H1 (cell line): Measurements from ENCODE around the gene CTBP2. TPM values are rescaled to one million over a fixed set of nuclear protein-coding genes. Genes with fewer than 3 reads are reported as not detected.

ENCODE experiments used
- CTCF ChIA-PET: fragments of 300-600 bp; sonication (Branson Sonifier 250); formaldehyde crosslinking; loops from one replicate; lab custom pipeline; 2021; ENCODE audit not compliant: partially characterized antibody; lab: Charles Lee
- POLR2A ChIA-PET: fragments of 300-600 bp; sonication (Branson Sonifier 250); formaldehyde crosslinking; loops from one replicate; lab custom pipeline; 2021; ENCODE audit warnings: inconsistent platforms; ENCODE audit not compliant: partially characterized antibody; lab: Charles Lee
- DNase-seq, 2 experiments: peaks; one replicate each; pipeline versions ENCODE4 v3.0.0 to v3.0.0-alpha.2; 2010 to 2022; ENCODE audit warnings: low spot score in 2 of 2, low read depth in 1 of 2, mixed read lengths in 1 of 2
- FAIRE-seq: peaks from 2 replicates; lab custom pipeline; 2011; peaks lifted over from hg19 to GRCh38; lab: Jason Lieb, UNC
- H2AFZ ChIP-seq: 2 replicates; pipeline ENCODE4 v1.8.1; 2012; ENCODE audit warnings: low read length, inconsistent platforms
- H2AK5ac ChIP-seq: 2 replicates; pipeline ENCODE4 v1.6.1; 2013; ENCODE audit warnings: low read depth, low read length
- H2BK120ac ChIP-seq: replicated peaks from 2 replicates; pipeline ENCODE3; 2013; ENCODE audit warnings: low read depth, low read length, inconsistent platforms
- H2BK12ac ChIP-seq: 2 replicates; pipeline ENCODE4 v1.6.1; 2013; ENCODE audit warnings: low read depth, low read length
- H2BK15ac ChIP-seq: 2 replicates; pipeline ENCODE4 v1.6.1; 2013; ENCODE audit warnings: low read length
- H2BK20ac ChIP-seq: 2 replicates; pipeline ENCODE4 v1.6.1; 2013; ENCODE audit warnings: low read length
- H2BK5ac ChIP-seq: 2 replicates; pipeline ENCODE4 v1.6.1; 2013; ENCODE audit warnings: low read depth, low read length
- H3K14ac ChIP-seq: 2 replicates; pipeline ENCODE4 v1.6.1; 2013; ENCODE audit warnings: inconsistent platforms; ENCODE audit not compliant: insufficient read length
- H3K18ac ChIP-seq: 2 replicates; pipeline ENCODE4 v1.6.1; 2013; ENCODE audit warnings: low read length; ENCODE audit errors: extremely low read depth
- H3K23ac ChIP-seq: 2 replicates; pipeline ENCODE4 v1.6.1; 2013; ENCODE audit warnings: inconsistent platforms; ENCODE audit not compliant: insufficient read length
- H3K23me2 ChIP-seq: 2 replicates; pipeline ENCODE4 v1.6.1; 2013; ENCODE audit warnings: low read depth, low read length
- H3K27ac ChIP-seq: 2 replicates; pipeline ENCODE4 v1.6.1; 2011; ENCODE audit warnings: low read depth, low read length, inconsistent platforms
- H3K27me3 ChIP-seq, 4 experiments: replicated peaks in 1 of 4; 1 replicate in 1 of 4; 2 replicates in 3 of 4; pipeline versions ENCODE4 v1.6.1 to v1.8.1; 2011 to 2013; ENCODE audit warnings: low read length in 3 of 4, mild to moderate bottlenecking in 3 of 4, inconsistent platforms in 2 of 4, mixed read lengths in 2 of 4, moderate library complexity in 1 of 4; ENCODE audit not compliant: control insufficient read depth in 3 of 4, insufficient read depth in 3 of 4; ENCODE audit errors: extremely low read depth in 1 of 4
- H3K36me3 ChIP-seq, 4 experiments: 2 replicates each; pipeline versions ENCODE4 v1.6.1 to v1.8.1; 2011 to 2013; ENCODE audit warnings: mild to moderate bottlenecking in 4 of 4, low read length in 3 of 4, moderate library complexity in 2 of 4, control low read depth in 1 of 4, inconsistent platforms in 1 of 4; ENCODE audit not compliant: insufficient read depth in 4 of 4, control insufficient read depth in 2 of 4
- H3K4ac ChIP-seq: replicated peaks from 2 replicates; pipeline ENCODE3; 2013; ENCODE audit warnings: low read length, low read depth, mixed read lengths, inconsistent platforms; ENCODE audit not compliant: insufficient read length
- H3K4me1 ChIP-seq, 4 experiments: replicated peaks in 1 of 4; 1 replicate in 1 of 4; 2 replicates in 3 of 4; pipeline versions ENCODE4 v1.6.1 to v1.8.1; 2011 to 2013; ENCODE audit warnings: low read length in 3 of 4, inconsistent platforms in 2 of 4, mixed read lengths in 1 of 4; ENCODE audit not compliant: insufficient read depth in 4 of 4, control insufficient read depth in 3 of 4
- H3K4me2 ChIP-seq, 2 experiments: 2 replicates each; pipeline versions ENCODE4 v1.6.1 to v1.8.1; 2011 to 2013; ENCODE audit warnings: low read depth in 2 of 2, low read length in 2 of 2, control low read depth in 1 of 2, inconsistent platforms in 1 of 2, mild to moderate bottlenecking in 1 of 2; ENCODE audit not compliant: insufficient read depth in 1 of 2
- H3K4me3 ChIP-seq, 4 experiments: fragments of 200-600, 300-600 bp in 1 of 4; sonication (generic), shearing (Covaris generic), sonication (Bioruptor Twin) in 1 of 4; 2 replicates each; pipeline versions ENCODE4 v1.5.1 to v1.8.1; 2011 to 2016; ENCODE audit warnings: low read length in 4 of 4, low read depth in 3 of 4, control low read depth in 2 of 4, inconsistent platforms in 2 of 4, mild to moderate bottlenecking in 2 of 4, mixed read lengths in 1 of 4, moderate library complexity in 1 of 4; ENCODE audit not compliant: insufficient read depth in 2 of 4; ENCODE audit errors: extremely low read depth in 1 of 4
- H3K56ac ChIP-seq: replicated peaks from 2 replicates; pipeline ENCODE3; 2013; ENCODE audit warnings: low read depth, mild to moderate bottlenecking, mixed read lengths, low read length, inconsistent platforms; ENCODE audit not compliant: insufficient read length
- H3K79me1 ChIP-seq: 2 replicates; pipeline ENCODE4 v1.6.1; 2013; ENCODE audit warnings: low read depth, low read length, control low read depth
- H3K79me2 ChIP-seq, 2 experiments: 2 replicates each; pipeline versions ENCODE4 v1.6.1 to v1.8.1; 2012 to 2013; ENCODE audit warnings: low read length in 2 of 2, mild to moderate bottlenecking in 2 of 2, inconsistent platforms in 1 of 2; ENCODE audit not compliant: insufficient read depth in 2 of 2, control insufficient read depth in 1 of 2
- H3K9ac ChIP-seq, 4 experiments: replicated peaks in 1 of 4; 1 replicate in 1 of 4; 2 replicates in 3 of 4; pipeline versions ENCODE4 v1.6.1 to v1.8.1; 2011 to 2013; ENCODE audit warnings: low read depth in 3 of 4, low read length in 3 of 4, control low read depth in 2 of 4, mild to moderate bottlenecking in 2 of 4, moderate library complexity in 2 of 4, inconsistent platforms in 1 of 4; ENCODE audit errors: extremely low read depth in 1 of 4
- H3K9me3 ChIP-seq, 2 experiments: 2 replicates each; pipeline versions ENCODE4 v1.6.1 to v1.8.1; 2012 to 2013; ENCODE audit warnings: mild to moderate bottlenecking in 2 of 2, moderate library complexity in 2 of 2, control low read depth in 1 of 2, inconsistent platforms in 1 of 2, low read depth in 1 of 2, low read length in 1 of 2, mixed read lengths in 1 of 2; ENCODE audit not compliant: insufficient read depth in 2 of 2
- H4K20me1 ChIP-seq, 2 experiments: replicated peaks in 1 of 2; 2 replicates each; pipeline versions ENCODE3 to v1.8.1; 2011 to 2013; ENCODE audit warnings: inconsistent platforms in 2 of 2, low read length in 2 of 2, mild to moderate bottlenecking in 1 of 2; ENCODE audit not compliant: insufficient read depth in 2 of 2, control insufficient read depth in 1 of 2
- H4K5ac ChIP-seq: 2 replicates; pipeline ENCODE4 v1.6.1; 2013; ENCODE audit warnings: low read length, low read depth, mixed read lengths, inconsistent platforms; ENCODE audit not compliant: insufficient read length
- H4K8ac ChIP-seq: 2 replicates; pipeline ENCODE4 v1.8.0; 2013; ENCODE audit warnings: mild to moderate bottlenecking, moderate library complexity, low read length, inconsistent platforms; ENCODE audit not compliant: insufficient read depth; ENCODE audit errors: extremely low read depth
- H4K91ac ChIP-seq: replicated peaks from 2 replicates; pipeline ENCODE3; 2013; ENCODE audit warnings: low read length, mixed read lengths, inconsistent platforms; ENCODE audit not compliant: insufficient read length
- CHD2 ChIP-seq: IDR thresholded peaks from 2 replicates; pipeline ENCODE4 v1.6.1; 2012; ENCODE audit warnings: low read length, improper control_type of control experiment
- GTF2F1 ChIP-seq: IDR thresholded peaks from 2 replicates; pipeline ENCODE4 v1.6.1; 2012; ENCODE audit warnings: low read depth, low read length, improper control_type of control experiment, borderline replicate concordance
- KDM5A ChIP-seq: fragments of 200-600 bp; IDR thresholded peaks from 2 replicates; pipeline ENCODE4 v1.7.1; 2012; ENCODE audit warnings: mild to moderate bottlenecking, low read length, inconsistent platforms, mixed read lengths
- POLR2AphosphoS5 ChIP-seq: IDR thresholded peaks from 2 replicates; pipeline ENCODE4 v1.6.1; 2011; ENCODE audit warnings: low read depth, low read length
- RFX5 ChIP-seq: IDR thresholded peaks from 2 replicates; pipeline ENCODE4 v1.6.1; 2011; ENCODE audit warnings: low read depth, low read length, improper control_type of control experiment, borderline replicate concordance
- SIX5 ChIP-seq: IDR thresholded peaks from 2 replicates; pipeline ENCODE4 v1.6.1; 2011; ENCODE audit warnings: mild to moderate bottlenecking, low read depth, low read length
- TBP ChIP-seq: IDR thresholded peaks from 2 replicates; pipeline ENCODE4 v1.6.1; 2011; ENCODE audit warnings: low read depth, low read length, improper control_type of control experiment
- WGBS, 2 experiments: shearing (Covaris generic) in 1 of 2; methylation state at CpG; one replicate each; pipeline versions ENCODE4 v1.1.6 to v1.1.7; 2013 to 2015; ENCODE audit warnings: low lambda C conversion rate in 2 of 2, mixed read lengths in 2 of 2, inconsistent platforms in 1 of 2, low coverage in 1 of 2, missing lambda C conversion rate in 1 of 2; ENCODE audit not compliant: insufficient replicate concordance in 2 of 2, insufficient coverage in 1 of 2, insufficient read length in 1 of 2; ENCODE audit errors: extremely low coverage in 1 of 2, missing lambda C conversion rate in 1 of 2; 5-methylcytosine and 5-hydroxymethylcytosine counted together
- polyA plus RNA-seq, 7 experiments: library from polyadenylated mRNA; depleted of rRNA in 3 of 7; stranded (reverse) in 5 of 7; unstranded in 2 of 7; fragments of >200 nt in 5 of 7; fragments of 200-250 nt in 2 of 7; gene quantifications; 1 replicate in 5 of 7; 2 replicates in 1 of 7; 4 replicates in 1 of 7; pipeline versions ENCODE4 v1.2.1 to v1.2.3, GENCODE V29; 2011 to 2013; ENCODE audit warnings: missing spikeins in 2 of 7, mixed read lengths in 2 of 7
- total RNA-seq: library from RNA; stranded (reverse); fragmentation: NEBNext Ultra II Directional; extraction: Animal tissue kit (Norgen Biotek cat#: 25700); gene quantifications from 2 replicates; pipeline ENCODE4 v1.2.1, GENCODE V29; 2021
- TF ChIP-seq, protein P1 (sequence below): IDR thresholded peaks from 2 replicates; pipeline ENCODE4 v1.6.1; 2011; ENCODE audit warnings: low read length, improper control_type of control experiment
- TF ChIP-seq, protein P2 (sequence below): IDR thresholded peaks from 2 replicates; pipeline ENCODE4 v1.6.1; 2012; ENCODE audit warnings: low read length, inconsistent platforms
- TF ChIP-seq, protein P3 (sequence below): IDR thresholded peaks from 2 replicates; pipeline ENCODE4 v1.6.1; 2012; ENCODE audit warnings: inconsistent platforms

The CTBP2 gene
- total and polyA plus RNA-seq, 2 of the 8 experiments (the other 6 are each of a cell fraction or from before 2014, with no cell fraction given): 208 to 221 TPM

DNA sequence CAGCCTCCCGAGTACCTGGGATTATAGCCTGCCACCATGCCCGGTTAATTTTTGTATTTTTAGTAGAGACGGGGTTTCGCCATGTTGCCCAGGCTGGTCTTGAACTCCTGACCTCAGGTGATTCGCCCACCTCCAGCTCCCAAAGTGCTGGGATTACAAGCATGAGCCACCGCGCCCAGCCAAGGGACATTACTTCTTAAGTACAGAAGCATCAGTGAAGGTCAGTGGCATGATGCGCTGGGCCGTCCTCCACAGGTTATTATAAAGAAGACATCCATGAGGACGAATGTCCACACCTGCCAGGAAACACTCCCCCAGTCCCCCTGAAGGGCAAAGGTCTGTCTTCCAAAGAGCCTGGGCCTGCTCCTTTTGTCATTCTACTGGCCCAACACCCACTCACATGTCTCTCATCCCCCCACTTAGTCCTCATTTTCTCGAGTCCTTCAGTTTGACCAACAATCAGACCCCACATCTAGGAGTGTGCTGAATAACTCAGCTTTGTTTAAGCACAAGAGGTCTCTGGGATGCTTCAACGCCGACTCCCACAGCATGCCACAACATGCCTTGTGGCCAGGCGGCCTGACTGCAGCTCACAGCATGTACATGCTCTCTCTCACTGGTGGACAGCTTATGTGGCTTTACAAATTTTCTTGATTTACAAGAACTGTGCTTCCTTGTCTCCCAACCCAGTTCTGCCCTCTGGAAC lies 73.0 kb downstream of the CTBP2 start:
- Histone ChIP-seq H2BK5ac (peak overlapping the region; percentile 28), H3K27me3 (no peaks in the 10 kb centered on the region), H2AK5ac (no peak overlapping the region), H4K20me1 (peaks cover 53 to 59% of the 10 kb centered on the region in 2 experiments), H2AFZ (no peak overlapping the region), H3K9ac (no peak overlapping the region), H3K4me1 (peaks cover 0 to 16% (median 4%) of the 10 kb centered on the region in 4 experiments; a peak in 5 of 7 replicates), H4K8ac (no peak overlapping the region), H2BK12ac (no peak overlapping the region), H4K91ac (no peak overlapping the region), H3K79me2 (peaks cover 24 to 100% of the 10 kb centered on the region in 2 experiments), H3K23ac (no peak overlapping the region), H3K18ac (no peak overlapping the region), H3K4me3 (no peak overlapping the region), H3K23me2 (no peaks in the 10 kb centered on the region), H3K79me1 (peaks cover 36% of the 10 kb centered on the region), H4K5ac (no peak overlapping the region), H3K9me3 (no peaks in the 10 kb centered on the region), H3K36me3 (peaks cover 0 to 44% (median 5%) of the 10 kb centered on the region in 4 experiments; a peak in 5 of 8 replicates), H2BK15ac (no peak overlapping the region), H3K4me2 (no peak overlapping the region), H3K14ac (no peak overlapping the region), H3K4ac (no peak overlapping the region), H3K27ac (no peak overlapping the region), H2BK20ac (no peak overlapping the region), H2BK120ac (no peak overlapping the region), H3K56ac (no peak overlapping the region)
- CTCF ChIA-PET: interaction anchor here (0.7 to 2.3 kb wide), 7 partner anchors 16 to 32 kb away, joined by 3 to 8 read pairs (median 3); no protein-coding TSS in a partner anchor
- DNase-seq (no peak), FAIRE-seq (no peak)
- POLR2A ChIA-PET: interaction anchor here (1.0 to 1.3 kb wide), 3 partner anchors 12 to 62 kb away, joined by 3 to 4 read pairs (median 3); no protein-coding TSS in a partner anchor
- 86% methylated on average over 14 of the region's 14 CpGs; no CpG with 5 or more reads in 1 of the 2 experiments for WGBS, 2 experiments
- TF ChIP-seq, protein P1, sequence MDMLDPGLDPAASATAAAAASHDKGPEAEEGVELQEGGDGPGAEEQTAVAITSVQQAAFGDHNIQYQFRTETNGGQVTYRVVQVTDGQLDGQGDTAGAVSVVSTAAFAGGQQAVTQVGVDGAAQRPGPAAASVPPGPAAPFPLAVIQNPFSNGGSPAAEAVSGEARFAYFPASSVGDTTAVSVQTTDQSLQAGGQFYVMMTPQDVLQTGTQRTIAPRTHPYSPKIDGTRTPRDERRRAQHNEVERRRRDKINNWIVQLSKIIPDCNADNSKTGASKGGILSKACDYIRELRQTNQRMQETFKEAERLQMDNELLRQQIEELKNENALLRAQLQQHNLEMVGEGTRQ: no peak
- TF ChIP-seq, protein P2, sequence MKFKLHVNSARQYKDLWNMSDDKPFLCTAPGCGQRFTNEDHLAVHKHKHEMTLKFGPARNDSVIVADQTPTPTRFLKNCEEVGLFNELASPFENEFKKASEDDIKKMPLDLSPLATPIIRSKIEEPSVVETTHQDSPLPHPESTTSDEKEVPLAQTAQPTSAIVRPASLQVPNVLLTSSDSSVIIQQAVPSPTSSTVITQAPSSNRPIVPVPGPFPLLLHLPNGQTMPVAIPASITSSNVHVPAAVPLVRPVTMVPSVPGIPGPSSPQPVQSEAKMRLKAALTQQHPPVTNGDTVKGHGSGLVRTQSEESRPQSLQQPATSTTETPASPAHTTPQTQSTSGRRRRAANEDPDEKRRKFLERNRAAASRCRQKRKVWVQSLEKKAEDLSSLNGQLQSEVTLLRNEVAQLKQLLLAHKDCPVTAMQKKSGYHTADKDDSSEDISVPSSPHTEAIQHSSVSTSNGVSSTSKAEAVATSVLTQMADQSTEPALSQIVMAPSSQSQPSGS: no peak
- no peak for TF ChIP-seq CHD2
- no peak for TF ChIP-seq GTF2F1
- no peak for TF ChIP-seq POLR2AphosphoS5
- TF ChIP-seq, protein P3, sequence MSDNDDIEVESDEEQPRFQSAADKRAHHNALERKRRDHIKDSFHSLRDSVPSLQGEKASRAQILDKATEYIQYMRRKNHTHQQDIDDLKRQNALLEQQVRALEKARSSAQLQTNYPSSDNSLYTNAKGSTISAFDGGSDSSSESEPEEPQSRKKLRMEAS: no peak
- TF ChIP-seq SIX5: no peak
- TF ChIP-seq TBP: no peak
- TF ChIP-seq RFX5: no peak
- no peak for TF ChIP-seq KDM5A
